ENCODE results near the gene TMEM30A. TPM values are rescaled to one million over a fixed set of nuclear protein-coding genes. Genes with fewer than 3 reads are reported as not detected.

Gene TMEM30A
- total RNA-seq, 1 donor, result 126 TPM

DNA sequence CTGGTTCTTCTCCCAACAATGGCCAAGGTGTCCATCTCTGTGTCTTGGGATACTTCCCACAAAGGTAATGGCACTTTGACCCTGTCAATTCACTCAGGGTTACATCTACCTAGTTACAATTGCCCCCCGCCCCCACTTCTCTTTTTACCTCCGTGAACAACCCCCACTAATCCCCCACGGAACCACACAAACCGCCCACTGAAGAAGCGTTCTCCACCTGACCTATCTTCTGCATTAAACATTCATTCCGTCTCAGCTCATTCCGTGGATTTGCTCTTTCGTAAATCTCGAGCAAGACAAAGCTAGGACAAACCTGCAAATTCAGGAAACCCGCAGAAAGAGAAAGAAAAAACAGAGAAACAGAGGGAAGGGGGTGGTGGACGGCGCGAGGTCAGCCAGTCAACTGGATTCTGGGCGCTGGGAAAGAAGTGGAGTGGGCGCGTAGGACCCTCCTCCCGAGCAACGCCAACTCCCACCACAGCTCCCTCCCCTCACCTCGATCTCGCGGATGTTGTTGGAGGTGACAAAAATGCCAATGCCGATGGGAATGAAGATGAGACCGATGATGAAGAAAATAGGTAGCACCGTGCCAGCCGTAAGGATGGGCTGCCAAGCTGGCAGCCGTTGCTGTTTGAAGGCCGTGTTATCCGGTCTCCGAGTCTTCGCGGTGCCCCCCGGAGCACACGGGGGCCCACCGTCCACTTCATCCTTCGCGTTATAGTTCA lies 523 bp downstream of the TMEM30A start:
- DNase-seq (ENCODE audit: insufficient read length, low spot score, missing footprints), result peak; percentile 15
- Histone ChIP-seq H3K4me3 (ENCODE audit: insufficient read depth, low read length) (peak overlapping the region; percentile 99), H3K4me2 (ENCODE audit: insufficient read depth, low read length) (peak overlapping the region; percentile 83), H3K36me3 (ENCODE audit: insufficient read depth, low read length) (no peaks in the 10 kb centered on the region), H3K27me3 (ENCODE audit: insufficient read depth, low read length) (no peaks in the 10 kb centered on the region), H3K79me2 (ENCODE audit: insufficient read depth, low read length) (peaks cover 62% of the 10 kb centered on the region), H2AFZ (ENCODE audit: low read length) (peak overlapping the region; percentile 93), H3K27ac (ENCODE audit: low read depth, low read length) (peak overlapping the region; percentile 92), H4K20me1 (ENCODE audit: insufficient read depth, low read length) (peaks cover 35% of the 10 kb centered on the region), H3K4me1 (ENCODE audit: insufficient read depth, low read length) (peaks cover 37% of the 10 kb centered on the region), H3K9me3 (ENCODE audit: low read depth, low read length) (no peaks in the 10 kb centered on the region)
- TF ChIP-seq CTCF (IDR thresholded peaks at IDR 0.05; ENCODE audit: extremely low read depth, low read depth, low read length), result no peak

GRCh38 chr6:75282706-75283105 lies 1.9 kb downstream of the TMEM30A start:
- no peak overlapping the region for H2AFZ ChIP-seq (ENCODE audit: low read length)
- peak overlapping the region; percentile 92 for H3K27ac ChIP-seq (ENCODE audit: low read depth, low read length)

DNA sequence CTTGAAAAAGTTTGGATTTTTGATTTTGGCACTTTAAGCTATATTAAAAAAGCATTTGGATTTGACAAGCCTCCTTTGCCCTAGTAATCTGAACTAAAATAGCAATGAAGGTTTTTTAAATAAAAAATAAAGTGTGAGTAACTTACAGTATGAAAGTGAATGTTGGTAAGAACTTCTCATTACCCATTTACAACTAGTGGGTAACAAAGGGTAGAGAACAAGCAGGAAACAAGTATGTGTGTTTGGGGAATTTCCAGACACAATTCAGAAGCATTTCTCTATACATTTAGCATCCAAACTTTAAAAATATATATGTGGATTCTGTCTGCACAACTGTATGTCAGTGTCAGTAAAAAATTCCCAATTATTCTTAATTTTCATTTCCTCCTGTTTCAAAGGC lies 2.9 kb downstream of the TMEM30A start:
- Histone ChIP-seq H3K27me3 (ENCODE audit: insufficient read depth, low read length) (no peaks in the 10 kb centered on the region), H3K9me3 (ENCODE audit: low read depth, low read length) (no peaks in the 10 kb centered on the region), H4K20me1 (ENCODE audit: insufficient read depth, low read length) (peaks cover 48% of the 10 kb centered on the region), H3K36me3 (ENCODE audit: insufficient read depth, low read length) (no peaks in the 10 kb centered on the region), H3K4me1 (ENCODE audit: insufficient read depth, low read length) (peaks cover 41% of the 10 kb centered on the region), H2AFZ (ENCODE audit: low read length) (no peak overlapping the region), H3K4me2 (ENCODE audit: insufficient read depth, low read length) (peak overlapping the region; percentile 83), H3K27ac (ENCODE audit: low read depth, low read length) (peak overlapping the region; percentile 41), H3K79me2 (ENCODE audit: insufficient read depth, low read length) (peaks cover 86% of the 10 kb centered on the region), H3K4me3 (ENCODE audit: insufficient read depth, low read length) (peak overlapping the region; percentile 56)
- TF ChIP-seq CTCF (IDR thresholded peaks at IDR 0.05; ENCODE audit: extremely low read depth, low read depth, low read length), result no peak
- DNase-seq (ENCODE audit: insufficient read length, low spot score, missing footprints), result no peak

More at GRCh38 chr6:75282706-75283105, 1.9 kb downstream of the TMEM30A start:
- Histone ChIP-seq H3K36me3 (ENCODE audit: insufficient read depth, low read length) (no peaks in the 10 kb centered on the region), H3K4me3 (ENCODE audit: insufficient read depth, low read length) (peak overlapping the region; percentile 99), H3K79me2 (ENCODE audit: insufficient read depth, low read length) (peaks cover 75% of the 10 kb centered on the region), H3K4me2 (ENCODE audit: insufficient read depth, low read length) (peak overlapping the region; percentile 83), H3K27me3 (ENCODE audit: insufficient read depth, low read length) (no peaks in the 10 kb centered on the region), H3K9me3 (ENCODE audit: low read depth, low read length) (no peaks in the 10 kb centered on the region), H4K20me1 (ENCODE audit: insufficient read depth, low read length) (peaks cover 45% of the 10 kb centered on the region), H3K4me1 (ENCODE audit: insufficient read depth, low read length) (peaks cover 41% of the 10 kb centered on the region)
- TF ChIP-seq CTCF (IDR thresholded peaks at IDR 0.05; ENCODE audit: extremely low read depth, low read depth, low read length), result no peak
- DNase-seq (ENCODE audit: insufficient read length, low spot score, missing footprints), result peak; percentile 51

DNA sequence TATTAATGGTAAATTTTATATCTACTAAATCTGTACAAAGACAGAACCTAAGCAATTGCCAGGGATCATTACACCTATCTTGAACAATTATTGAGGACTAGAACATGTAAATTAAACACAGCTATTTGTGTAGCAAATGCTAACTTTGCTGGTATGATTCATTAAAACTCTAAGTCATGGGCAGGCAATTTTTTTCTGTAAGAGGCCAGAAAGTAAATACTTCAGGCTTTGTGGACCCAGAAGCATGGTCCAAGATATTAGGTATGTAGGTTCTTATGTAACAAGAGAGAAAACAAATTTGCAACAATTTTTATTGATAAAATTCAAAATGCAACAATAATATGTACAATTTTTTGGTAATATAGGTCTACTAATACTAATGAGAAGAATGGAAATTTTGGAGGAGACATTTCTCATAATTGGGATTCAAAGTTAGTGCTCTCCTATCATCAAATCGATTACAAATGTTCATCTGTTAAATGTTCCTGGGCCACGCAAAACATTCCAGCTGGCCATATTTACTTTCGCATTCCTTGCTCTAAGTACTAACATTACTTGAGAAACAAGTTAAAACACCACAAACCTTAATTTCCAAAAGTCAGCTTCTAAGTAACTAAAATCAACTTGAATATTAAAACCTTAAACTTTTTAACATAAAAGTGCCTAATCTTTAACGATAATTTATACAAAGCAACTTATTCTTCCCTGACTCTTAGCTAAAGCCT lies 4.3 kb downstream of the TMEM30A start:
- TF ChIP-seq CTCF (IDR thresholded peaks at IDR 0.05; ENCODE audit: extremely low read depth, low read depth, low read length), result no peak
- Histone ChIP-seq H3K9me3 (ENCODE audit: low read depth, low read length) (no peaks in the 10 kb centered on the region), H3K27ac (ENCODE audit: low read depth, low read length) (peak overlapping the region; percentile 41), H2AFZ (ENCODE audit: low read length) (no peak overlapping the region), H3K27me3 (ENCODE audit: insufficient read depth, low read length) (no peaks in the 10 kb centered on the region), H3K4me3 (ENCODE audit: insufficient read depth, low read length) (peak overlapping the region; percentile 39), H3K4me2 (ENCODE audit: insufficient read depth, low read length) (peak overlapping the region; percentile 83), H3K79me2 (ENCODE audit: insufficient read depth, low read length) (peaks cover 96% of the 10 kb centered on the region), H3K36me3 (ENCODE audit: insufficient read depth, low read length) (no peaks in the 10 kb centered on the region), H3K4me1 (ENCODE audit: insufficient read depth, low read length) (peaks cover 46% of the 10 kb centered on the region), H4K20me1 (ENCODE audit: insufficient read depth, low read length) (peaks cover 48% of the 10 kb centered on the region)
- no peak for DNase-seq (ENCODE audit: insufficient read length, low spot score, missing footprints)

Measured in osteoblast (primary cell).